Measurements from ENCODE around the gene PTPRG.

Gene PTPRG

GRCh38 chr3:62277450-62277849 is 716.1 kb downstream of the PTPRG start:
- Histone ChIP-seq H3K9ac (ENCODE audit: low read length) (no peak overlapping the region), H3K4me3 (ENCODE audit: low read length) (no peak overlapping the region), H3K9me3 (ENCODE audit: insufficient read depth, low read length) (no peaks in the 10 kb centered on the region), H3K27me3 (ENCODE audit: low read depth, low read length) (no peaks in the 10 kb centered on the region), H3K27ac (ENCODE audit: low read length) (no peak overlapping the region), H3K79me2 (ENCODE audit: low read length) (no peaks in the 10 kb centered on the region), H2AFZ (ENCODE audit: low read depth, low read length) (no peak overlapping the region), H3K4me1 (ENCODE audit: low read length) (peaks cover 9% of the 10 kb centered on the region), H3K4me2 (ENCODE audit: low read length) (no peak overlapping the region), H4K20me1 (ENCODE audit: insufficient read depth, low read length) (no peaks in the 10 kb centered on the region), H3K36me3 (replicated peaks; ENCODE audit: low read depth, low read length) (peaks cover 4% of the 10 kb centered on the region)
- no peak for TF ChIP-seq CTCF (IDR thresholded peaks at IDR 0.05; ENCODE audit: low read depth, low read length)
- no peak for TF ChIP-seq EZH2phosphoT487 (IDR thresholded peaks at IDR 0.05; ENCODE audit: low read depth)

- H2AFZ ChIP-seq (ENCODE audit: low read depth, low read length), result no peak overlapping the region
- peaks cover 4% of the 10 kb centered on the region for H3K36me3 ChIP-seq (replicated peaks; ENCODE audit: low read depth, low read length)
- no peak overlapping the region for H3K4me2 ChIP-seq (ENCODE audit: low read length)
- H3K9me3 ChIP-seq (ENCODE audit: insufficient read depth, low read length), result no peaks in the 10 kb centered on the region
- H3K79me2 ChIP-seq (ENCODE audit: low read length), result no peaks in the 10 kb centered on the region
- TF ChIP-seq EZH2phosphoT487 (IDR thresholded peaks at IDR 0.05; ENCODE audit: low read depth), result no peak
- TF ChIP-seq CTCF (IDR thresholded peaks at IDR 0.05; ENCODE audit: low read depth, low read length), result no peak
- H4K20me1 ChIP-seq (ENCODE audit: insufficient read depth, low read length), result no peaks in the 10 kb centered on the region
- H3K27ac ChIP-seq (ENCODE audit: low read length), result no peak overlapping the region
- H3K9ac ChIP-seq (ENCODE audit: low read length), result no peak overlapping the region
- no peak overlapping the region for H3K4me3 ChIP-seq (ENCODE audit: low read length)
- peaks cover 9% of the 10 kb centered on the region for H3K4me1 ChIP-seq (ENCODE audit: low read length)
- H3K27me3 ChIP-seq (ENCODE audit: low read depth, low read length), result no peaks in the 10 kb centered on the region
Observed at GRCh38 chr3:62277986-62278385, 716.6 kb downstream of the PTPRG start.

- Histone ChIP-seq H4K20me1 (ENCODE audit: insufficient read depth, low read length) (no peaks in the 10 kb centered on the region), H3K4me1 (ENCODE audit: low read length) (peaks cover 33% of the 10 kb centered on the region), H3K79me2 (ENCODE audit: low read length) (no peaks in the 10 kb centered on the region), H3K4me2 (ENCODE audit: low read length) (no peak overlapping the region), H3K27me3 (ENCODE audit: low read depth, low read length) (no peaks in the 10 kb centered on the region), H3K9me3 (ENCODE audit: insufficient read depth, low read length) (no peaks in the 10 kb centered on the region), H3K36me3 (replicated peaks; ENCODE audit: low read depth, low read length) (peaks cover 8% of the 10 kb centered on the region), H3K9ac (ENCODE audit: low read length) (no peak overlapping the region), H3K4me3 (ENCODE audit: low read length) (no peak overlapping the region), H2AFZ (ENCODE audit: low read depth, low read length) (no peak overlapping the region), H3K27ac (ENCODE audit: low read length) (no peak overlapping the region)
- no peak for TF ChIP-seq EZH2phosphoT487 (IDR thresholded peaks at IDR 0.05; ENCODE audit: low read depth)
Observed at GRCh38 chr3:62281726-62282125, 720.4 kb downstream of the PTPRG start.

- Histone ChIP-seq H3K4me3 (ENCODE audit: low read length) (no peak overlapping the region), H2AFZ (ENCODE audit: low read depth, low read length) (peak overlapping the region; percentile 30), H3K9me3 (ENCODE audit: insufficient read depth, low read length) (no peaks in the 10 kb centered on the region), H3K9ac (ENCODE audit: low read length) (no peak overlapping the region), H3K27me3 (ENCODE audit: low read depth, low read length) (no peaks in the 10 kb centered on the region), H3K4me2 (ENCODE audit: low read length) (peak overlapping the region; percentile 15), H3K27ac (ENCODE audit: low read length) (peak overlapping the region; percentile 21), H3K36me3 (replicated peaks; ENCODE audit: low read depth, low read length) (peaks cover 8% of the 10 kb centered on the region), H4K20me1 (ENCODE audit: insufficient read depth, low read length) (no peaks in the 10 kb centered on the region), H3K4me1 (ENCODE audit: low read length) (peaks cover 49% of the 10 kb centered on the region), H3K79me2 (ENCODE audit: low read length) (no peaks in the 10 kb centered on the region)
- no peak for TF ChIP-seq EZH2phosphoT487 (IDR thresholded peaks at IDR 0.05; ENCODE audit: low read depth)
- no peak for TF ChIP-seq CTCF (IDR thresholded peaks at IDR 0.05; ENCODE audit: low read depth, low read length)
Observed at GRCh38 chr3:62284442-62284841, 723.1 kb downstream of the PTPRG start.

Data from OCI-LY3 (cell line).